HK-2 (cell line): Measurements from ENCODE around the gene VDR.

ENCODE experiments used
- DNase-seq: peaks from one replicate; pipeline ENCODE4 v3.0.0-alpha.2; 2018; ENCODE audit not compliant: unreplicated experiment

The VDR gene

DNA sequence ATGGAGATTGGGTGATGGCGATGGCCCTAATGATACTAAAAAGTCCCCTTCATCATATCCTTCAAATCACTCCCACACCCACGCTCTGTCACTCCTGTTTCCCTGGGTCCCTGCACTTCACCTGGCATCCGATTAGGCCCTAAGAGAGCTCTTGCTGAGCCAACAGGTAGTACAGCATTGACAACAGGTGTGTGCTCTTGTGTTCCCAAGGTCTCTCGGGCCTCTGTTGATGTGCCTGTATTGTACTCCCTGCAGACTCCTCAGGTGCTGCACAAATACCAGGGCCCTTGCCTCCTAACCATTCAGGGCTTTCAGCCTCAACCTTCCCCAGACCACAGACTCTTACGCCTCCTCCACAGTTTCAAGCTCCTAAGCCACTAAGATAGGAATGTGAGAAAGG lies 25.8 kb upstream of the VDR start:
- no peak for DNase-seq

DNA sequence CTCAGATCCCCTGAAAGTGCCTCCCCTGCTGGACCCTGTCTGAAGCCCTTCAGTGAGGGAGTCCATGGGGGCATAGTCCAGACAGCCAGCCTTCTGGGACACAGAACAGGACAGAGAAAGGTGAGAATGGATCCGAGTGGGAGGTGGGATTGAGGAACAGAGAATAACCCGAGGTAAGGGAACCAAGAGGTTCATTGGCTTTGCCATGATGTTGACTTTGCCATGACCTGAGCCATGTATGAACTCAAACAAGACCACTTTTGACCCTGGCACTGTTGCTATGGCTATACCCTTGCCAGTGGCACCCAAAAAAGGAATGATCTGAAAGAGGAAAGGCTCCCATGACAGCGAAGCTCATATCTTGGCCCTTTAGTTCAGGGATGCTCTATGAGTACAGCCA lies 22.6 kb upstream of the VDR start:
- no peak for DNase-seq

DNA sequence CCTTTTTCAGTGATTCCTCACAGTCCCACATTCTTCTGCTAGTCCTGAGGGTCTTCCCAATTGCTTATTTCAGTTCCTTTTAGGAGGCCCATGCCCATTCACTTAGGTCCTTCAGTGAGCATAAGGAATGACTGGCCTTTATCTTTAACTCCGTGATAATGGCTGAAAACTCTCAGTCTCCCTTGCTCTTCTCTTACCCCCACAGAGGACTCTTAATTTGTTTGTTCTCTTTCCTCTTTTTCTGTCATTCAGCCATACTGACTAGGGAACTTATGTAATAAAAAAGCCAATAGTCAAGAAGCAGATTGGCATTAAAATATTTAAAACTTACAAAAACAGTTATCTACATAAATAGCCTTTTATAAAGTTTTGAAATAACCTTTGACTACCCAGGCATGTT lies 17.1 kb upstream of the VDR start:
- no peak for DNase-seq

DNA sequence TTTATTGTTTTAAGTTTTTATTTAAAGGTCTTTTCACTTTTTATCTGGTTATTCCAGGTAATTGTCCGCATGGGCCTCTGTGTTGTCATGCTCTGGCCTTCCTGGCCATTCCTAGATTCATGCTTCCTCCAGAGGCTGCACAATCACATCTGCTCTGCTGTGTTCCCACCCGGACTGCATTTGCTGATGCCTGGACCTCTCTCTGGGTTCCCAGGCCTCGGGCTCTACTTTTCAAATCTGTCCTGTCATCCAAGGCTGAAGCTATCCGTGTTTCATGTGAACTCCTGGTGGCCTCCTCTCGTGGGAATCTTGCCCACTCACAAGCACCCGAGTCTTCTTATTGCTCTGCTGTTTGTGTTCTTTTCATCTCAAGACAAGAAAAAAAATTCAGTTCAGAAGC lies 16.1 kb upstream of the VDR start:
- no peak for DNase-seq

DNA sequence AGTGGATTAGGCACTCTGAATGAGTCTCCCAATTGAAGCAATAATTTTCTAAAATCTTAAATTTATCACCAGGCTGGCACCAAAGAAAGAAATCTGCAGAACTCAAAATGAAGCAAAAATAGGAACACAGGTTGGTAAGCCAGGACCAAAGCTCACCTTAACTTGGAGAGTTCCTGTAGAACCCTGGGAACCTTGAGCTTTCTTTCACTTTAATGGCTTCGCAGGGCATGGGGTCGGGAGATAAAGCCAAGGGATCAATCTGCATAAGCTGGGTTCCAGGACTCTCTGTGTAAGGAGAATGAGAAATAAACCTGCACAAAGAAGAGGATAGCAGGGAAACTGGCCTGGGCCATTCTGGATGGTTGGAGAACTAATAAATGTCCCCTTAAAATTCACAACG lies 8.3 kb upstream of the VDR start:
- no peak for DNase-seq

DNA sequence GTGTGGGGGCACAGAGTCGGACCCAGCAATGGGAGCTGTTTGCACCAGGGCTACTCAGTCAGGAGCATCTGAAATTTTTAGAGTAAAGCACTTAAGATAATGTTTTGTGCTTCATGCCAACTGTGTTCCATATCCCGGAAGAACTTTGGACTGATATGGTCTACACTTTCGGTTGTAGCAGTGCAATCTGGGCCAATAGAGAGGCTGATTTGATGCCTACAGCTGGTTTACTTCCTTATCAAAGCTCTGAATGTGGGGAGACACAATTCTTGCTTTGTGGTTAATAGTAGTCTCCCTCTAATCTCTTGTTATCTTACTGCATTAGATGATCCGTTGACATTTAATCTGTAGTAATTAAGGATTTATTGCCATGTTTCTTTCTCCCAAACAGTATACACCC lies 7.8 kb upstream of the VDR start:
- DNase-seq = no peak

DNA sequence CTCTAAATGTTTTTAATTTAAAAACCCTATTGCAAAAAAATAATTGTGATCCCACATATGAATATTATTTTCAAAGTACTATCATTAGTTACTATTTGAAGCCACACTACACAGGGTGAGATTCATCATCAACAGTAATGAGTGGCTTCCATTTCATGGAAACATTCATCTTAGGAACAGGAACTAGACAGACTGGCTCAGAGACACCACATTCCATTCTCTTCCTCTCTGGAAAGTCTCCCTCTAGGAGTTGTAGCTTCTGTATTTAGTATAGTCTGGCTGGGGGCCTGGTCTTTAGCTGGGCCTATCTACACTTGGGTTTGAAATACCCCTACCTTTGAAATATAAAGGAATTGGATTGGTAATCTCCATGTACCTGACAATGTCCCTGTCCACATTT lies 6.2 kb upstream of the VDR start:
- no peak for DNase-seq

DNA sequence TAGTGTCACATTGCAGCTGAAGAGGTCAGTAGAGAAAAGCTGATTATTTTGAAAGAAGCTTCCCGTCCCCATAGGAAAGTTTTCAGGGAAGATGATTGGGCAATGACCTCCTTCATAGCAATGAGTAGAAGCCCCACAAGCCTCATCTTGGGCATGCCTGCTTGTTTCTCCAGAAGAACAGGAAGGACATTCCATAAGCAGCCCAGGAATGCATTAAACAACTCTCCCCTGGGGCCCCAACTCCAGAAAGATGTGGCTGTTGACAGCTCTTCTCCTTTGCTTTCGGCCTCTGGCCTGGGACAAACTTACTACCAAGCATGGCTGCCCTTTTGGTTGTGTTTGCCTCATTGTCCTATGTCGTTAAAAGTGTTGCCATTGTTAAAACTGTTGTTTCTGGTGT lies 5.7 kb upstream of the VDR start:
- no peak for DNase-seq

DNA sequence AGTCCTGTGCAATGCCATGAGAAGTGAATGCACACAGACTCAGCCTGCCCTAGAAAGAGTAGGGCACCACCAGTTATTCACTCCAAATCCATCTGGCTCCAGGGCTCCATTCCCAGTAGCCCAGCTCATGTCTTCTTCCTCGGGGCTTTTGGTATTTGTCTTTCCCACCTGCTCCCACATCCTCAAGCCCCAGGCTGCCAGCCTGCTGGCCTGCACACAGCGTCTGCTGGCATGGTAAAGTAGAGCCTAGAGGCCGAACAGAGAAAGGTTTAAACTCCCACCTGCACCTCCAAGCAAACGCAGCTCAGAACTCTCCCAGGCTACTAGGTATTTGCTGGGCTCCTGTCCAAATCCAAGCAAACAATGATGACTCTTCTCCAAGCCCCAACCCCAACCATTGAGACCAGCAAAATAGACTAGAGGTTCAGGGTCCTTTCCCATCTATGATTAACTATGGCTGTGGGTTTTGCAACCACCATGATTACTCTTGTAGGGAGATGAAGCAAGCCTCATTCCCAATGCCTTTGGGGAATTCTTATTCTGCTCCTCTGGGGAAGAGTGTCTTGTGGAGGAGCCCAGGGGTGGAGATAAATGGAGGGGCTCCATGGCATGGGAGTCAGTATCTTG lies 5.2 kb upstream of the VDR start:
- no peak for DNase-seq

DNA sequence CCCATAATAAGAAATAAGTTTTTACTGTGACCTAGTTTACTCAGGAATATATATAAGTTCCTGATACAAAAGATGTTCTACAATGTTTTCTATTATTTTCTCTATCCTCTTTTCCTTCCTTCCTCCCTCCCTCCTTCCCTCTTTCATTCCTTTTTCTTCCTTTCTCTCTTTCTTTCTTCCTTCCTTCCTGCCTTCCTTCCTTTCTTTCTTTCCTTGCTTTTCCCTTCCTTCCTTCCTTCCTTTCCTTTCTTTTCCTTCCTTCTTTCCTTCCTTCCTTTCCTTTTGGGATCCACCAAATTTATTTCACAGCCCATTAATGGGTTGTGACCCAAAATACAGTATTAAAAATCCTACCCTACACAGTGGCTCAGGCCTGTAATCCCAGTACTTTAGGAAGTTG lies 3.9 kb upstream of the VDR start:
- DNase-seq = no peak

DNA sequence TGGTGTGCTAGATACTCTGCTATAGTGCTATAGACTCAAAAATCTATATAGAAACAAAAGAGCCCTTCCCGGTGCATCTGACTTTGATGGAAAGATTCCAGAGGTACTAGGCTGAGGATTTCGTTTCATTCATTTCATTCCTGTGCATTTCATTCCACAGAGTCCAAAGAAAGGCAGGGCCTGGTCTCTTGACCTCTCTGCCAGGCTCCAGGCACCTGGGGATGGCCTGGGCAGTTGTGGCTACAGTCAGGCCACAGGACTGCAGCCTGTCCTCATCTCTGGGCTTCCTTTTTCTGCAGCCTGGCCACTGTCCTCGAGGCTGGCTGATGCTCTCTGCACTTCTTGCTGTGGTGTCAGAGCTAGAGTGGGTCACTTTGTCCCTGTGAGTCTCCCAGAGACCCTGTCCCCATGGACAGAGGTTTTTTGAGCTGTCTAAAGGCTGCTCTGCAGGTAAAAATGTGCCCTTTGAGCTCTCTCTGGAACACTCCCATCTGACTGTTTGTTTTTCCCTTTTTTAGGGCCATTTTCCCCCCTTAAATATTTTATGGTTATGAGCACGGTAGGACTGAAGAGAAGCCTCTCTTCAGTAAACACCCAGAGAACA lies 3.2 kb upstream of the VDR start:
- DNase-seq = no peak

DNA sequence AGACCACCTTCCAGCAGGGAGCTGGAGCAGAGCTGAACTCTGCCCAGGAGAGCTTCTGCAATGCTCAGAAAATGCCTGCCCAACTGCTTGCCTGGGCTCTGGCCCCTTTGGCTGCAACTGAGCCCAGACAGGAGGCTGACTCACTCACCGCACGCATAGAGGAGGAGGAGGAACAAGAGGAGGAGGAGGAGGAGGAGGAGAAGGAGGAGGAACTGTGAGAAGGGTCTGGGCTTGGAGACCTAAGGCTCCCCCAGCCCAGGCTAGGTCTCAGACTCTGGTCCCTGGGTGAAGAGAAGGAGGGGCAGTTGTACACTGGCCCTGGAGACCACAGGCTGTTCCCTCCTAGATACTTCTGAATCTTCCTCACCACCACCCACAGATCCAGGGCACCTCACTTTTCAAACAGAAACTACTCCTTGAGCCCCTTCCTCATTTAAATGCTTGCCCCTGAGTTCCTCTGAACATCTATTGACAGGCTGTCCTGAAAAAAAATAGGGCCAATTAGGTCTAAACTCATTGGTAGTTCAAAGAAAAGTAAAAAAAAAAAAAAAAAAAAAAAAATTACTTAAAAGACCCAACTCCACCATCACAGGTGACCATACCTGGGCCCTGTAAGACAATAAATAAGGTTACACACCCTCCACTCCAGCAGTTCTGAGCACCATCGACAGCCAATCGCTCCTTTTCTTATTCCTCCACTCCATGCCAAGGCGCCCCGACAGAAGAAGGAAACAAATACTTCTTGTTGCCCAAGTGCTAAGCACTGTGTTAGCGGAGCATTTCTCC lies 674 bp downstream of the VDR start:
- DNase-seq = peak; percentile 67

DNA sequence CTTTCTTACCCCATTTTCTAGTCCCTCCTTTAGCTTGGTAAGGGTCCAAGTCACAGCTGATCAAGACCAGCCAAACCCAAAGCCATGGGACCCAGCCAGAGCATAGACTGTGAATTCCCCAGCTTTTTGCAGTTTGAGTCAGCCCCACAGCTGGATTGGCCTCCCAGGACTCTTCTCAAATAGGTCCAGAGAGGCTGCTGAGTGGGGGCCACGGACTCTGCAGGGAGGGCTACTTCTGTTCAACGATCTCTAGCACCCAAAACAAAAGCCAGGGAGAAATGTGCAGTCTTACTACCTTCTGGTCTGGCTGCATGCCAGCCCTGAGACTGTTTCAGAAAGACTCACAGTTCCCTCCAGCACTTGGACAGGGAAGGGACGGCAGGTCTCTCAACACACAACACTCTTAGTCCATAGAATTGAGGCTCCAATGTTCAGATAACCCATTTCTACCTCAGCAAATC lies 1.6 kb downstream of the VDR start:
- DNase-seq = peak; percentile 12

DNA sequence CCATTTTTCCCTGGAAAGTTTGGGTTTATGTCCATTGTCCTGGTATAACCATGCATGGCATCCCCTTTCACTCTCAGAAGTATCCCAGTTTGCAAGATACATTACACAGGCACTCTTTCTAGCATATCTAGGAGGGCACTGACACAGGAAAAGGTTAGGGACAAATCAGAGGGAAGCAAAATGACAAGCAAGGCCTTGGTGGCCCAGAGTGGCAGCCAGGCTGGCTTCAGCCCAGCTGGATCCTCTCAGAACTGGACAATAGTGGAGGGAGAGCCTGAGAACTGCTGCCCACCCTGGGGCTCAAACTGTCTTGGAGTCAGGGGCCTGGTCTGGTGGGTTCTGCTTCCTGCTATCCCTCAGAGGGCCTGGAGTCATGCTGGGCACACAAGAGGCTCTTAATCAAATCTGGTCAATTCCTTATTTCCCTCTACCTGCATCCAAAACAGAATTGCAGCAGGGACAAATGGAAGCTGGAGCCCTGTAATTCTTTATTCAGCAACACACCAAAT lies 2.6 kb downstream of the VDR start:
- no peak for DNase-seq

DNA sequence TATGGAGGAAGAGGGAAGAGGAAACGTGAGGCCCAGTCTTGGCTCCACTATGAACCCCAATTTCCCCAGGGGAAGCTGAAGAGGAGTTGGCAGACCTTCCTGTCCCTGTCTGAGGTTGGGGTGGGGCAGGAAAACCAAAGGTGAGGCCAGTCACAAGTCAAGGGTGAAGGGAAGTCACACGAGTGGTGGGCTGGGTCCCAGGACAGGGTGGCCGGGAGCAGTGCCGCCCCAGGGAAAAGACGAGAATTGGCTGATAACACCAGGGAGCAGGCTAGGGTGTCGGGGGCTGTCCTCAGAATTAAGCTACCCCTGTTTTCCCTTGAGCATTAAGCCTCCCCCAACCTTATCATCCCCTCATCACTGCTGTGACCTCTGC lies 3.1 kb downstream of the VDR start:
- DNase-seq = no peak

DNA sequence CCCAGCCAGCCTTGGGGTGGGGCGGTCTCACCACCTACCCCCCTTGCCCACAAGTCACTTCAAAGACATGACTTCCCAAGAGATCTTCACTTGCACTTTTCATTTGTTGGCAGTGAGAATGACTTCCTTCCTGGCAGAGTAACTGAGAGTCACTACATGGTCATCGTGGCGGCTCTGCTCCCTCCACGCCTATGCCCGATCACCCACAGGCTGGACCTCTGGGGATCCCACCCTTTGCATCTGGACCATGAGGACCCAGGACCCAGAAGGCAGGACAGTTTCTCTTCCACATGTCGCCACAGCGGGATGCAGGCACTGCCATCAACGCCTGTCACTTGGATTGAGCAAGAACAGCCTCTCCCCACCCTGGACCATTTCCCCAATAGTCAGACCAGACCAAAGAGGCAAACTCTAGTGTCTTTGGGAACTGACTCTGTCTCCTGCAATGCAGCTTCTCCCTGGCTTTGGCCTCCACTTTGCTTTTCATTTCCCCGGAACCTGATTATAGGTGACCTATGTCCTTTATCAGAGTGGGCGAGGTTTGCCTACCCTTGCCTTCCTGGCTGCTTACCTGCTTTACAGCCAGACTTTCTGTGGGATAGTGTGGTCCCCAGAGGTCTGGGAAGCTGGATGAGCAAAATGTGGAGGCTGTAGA lies 3.6 kb downstream of the VDR start:
- no peak for DNase-seq

DNA sequence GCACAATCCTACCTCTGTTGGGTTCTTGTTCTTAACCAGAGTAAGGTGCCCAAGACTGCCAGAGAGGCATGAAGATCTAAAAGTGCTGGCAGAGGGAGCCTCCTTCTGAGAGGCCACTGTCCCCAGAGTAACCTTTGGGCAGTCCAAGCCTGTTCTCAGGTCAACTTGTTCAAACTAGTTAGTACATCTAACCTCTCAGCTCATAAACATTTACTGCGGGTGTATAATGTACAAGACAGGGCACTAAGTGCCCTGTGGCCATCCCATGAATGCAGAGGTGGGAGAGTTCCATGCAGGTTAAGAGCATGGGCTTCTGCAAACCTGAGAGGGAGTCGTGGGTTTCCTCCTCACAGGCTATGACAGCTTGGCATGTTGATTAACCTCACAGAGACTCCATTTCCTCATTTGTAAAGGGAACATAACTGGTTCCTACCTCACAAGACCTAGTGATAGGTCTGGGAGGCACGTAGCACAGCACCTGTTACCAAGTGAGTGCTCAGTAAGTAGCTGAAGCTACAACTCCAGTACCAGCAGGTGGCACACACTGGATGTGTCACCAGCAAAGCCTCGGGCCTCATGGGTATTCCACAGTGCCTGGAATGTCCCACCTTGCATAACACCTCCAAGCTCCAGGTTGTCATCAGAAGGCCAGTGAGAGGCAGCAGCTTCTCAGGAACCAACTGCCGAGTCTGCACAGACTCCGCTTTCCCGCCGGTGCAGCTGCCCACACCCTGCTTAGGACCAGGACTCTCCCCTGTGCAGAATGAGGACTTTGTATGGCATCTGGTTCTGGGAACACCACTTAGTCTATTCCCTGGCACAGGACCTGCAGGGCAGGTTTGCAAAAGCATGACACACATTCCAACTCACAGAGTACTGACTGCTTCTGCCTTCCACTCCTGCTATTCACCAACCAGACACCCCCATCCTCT lies 4.4 kb downstream of the VDR start:
- peak; percentile 11 for DNase-seq

DNA sequence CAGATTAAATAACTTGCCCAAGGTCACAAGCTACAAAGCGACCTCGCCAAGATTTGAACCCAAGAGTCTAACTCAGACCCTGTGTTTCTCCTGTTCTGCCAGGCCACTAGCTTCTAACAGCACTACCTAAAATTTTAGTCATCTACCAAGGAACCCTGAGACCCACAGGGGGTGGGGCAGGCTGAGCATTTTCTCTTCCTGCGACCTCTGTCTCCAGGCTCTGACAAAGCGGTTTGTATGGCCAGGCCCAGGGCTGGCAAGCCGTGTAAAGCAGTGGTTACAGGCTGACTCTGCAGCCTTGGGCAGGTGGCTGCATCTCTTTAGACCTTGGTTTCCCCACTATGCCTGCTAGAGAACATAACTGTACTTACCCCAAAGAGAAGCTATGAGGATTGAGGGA lies 5.3 kb downstream of the VDR start:
- no peak for DNase-seq

DNA sequence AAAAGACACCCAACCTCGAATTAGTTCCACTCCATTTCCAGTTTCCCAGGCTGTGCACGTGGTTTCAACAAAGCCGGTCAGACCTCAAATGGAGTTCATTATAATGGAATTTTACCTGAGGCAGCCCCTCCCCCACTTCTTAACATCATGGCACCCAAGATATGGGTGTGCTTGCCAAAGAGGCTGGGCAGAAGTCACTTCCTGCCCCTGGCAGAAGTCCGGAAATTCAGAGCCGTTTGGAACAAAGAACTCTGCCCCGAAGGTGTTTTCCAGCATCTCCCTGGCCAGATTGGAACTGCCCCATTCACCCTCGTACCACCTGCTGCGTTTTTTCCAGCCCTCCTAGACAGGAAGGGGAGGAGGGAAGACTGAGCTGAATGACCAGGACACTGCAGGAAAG lies 8.2 kb downstream of the VDR start:
- DNase-seq = peak; percentile 8

DNA sequence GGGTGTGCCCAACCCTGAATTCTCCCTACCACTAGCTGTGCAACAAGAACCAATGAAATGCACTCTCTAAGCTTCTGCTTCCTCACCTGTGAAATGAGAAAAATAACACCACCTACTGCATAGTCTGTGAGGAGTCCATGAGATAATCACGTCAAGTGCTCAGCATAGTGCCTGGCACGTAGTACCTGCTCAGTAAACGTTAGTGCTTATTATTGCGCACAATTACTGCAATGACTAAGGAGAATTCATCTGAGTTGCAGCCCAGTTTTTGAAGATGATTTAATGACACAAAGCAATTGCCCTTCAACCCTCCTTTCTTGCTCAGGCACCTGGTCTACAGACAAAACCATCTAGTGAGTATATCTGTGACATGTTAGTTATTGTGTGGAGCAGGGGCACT lies 8.8 kb downstream of the VDR start:
- DNase-seq = no peak

DNA sequence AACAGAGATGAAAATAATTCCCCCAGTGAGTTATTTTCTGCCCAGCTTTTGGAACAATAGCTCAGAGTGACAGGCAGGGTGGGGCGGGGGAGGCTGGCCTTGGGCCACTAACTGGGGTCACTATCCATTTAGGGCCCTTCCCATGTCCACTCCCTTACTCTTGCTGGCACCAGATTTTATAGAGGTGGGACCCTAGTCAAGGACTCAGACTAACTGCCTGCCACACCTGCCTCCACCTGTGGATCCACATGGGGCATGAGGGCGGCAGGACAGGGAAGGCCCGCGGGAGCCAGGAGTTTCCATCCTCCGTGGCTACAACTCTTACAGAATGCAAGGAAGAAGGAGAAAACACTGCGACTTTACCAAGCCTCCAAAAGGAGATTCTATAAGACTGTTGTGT lies 10.1 kb downstream of the VDR start:
- DNase-seq = no peak

DNA sequence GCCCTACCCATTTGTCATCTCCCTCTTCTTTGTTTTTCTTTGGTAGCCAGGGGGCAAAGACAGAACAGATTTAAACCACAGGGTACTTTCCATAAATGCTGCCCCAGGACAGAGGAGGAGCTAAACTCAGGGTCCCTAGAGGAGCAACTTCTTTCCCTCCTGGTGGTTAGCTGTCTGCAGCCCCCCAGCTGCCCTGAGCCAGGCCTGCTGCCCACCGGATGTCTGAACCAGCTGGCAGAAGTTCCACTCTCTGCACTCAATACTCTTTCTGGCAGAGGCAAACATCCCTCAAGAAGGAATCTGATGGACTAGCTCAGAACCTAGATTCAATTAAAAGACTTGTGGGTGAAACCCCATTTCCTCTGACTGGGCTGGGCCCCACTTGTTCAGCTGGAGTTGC lies 10.7 kb downstream of the VDR start:
- no peak for DNase-seq
